T-helper 1 cell treated with Interleukin-12 subunit alpha and Interleukin-12 subunit beta and Interleukin-4 antibody, amounts not matched to agents 30 ng/mL and 1 ng/mL, for 36 hours (primary cell): ENCODE measurements around the gene STUM. TPM values are rescaled to one million over a fixed set of nuclear protein-coding genes. Genes with fewer than 3 reads are reported as not detected.

Experiments used
- intact Hi-C: fragments of 100-400 bp; cut with micrococcal nuclease; formaldehyde crosslinking; loops from one replicate; pipeline ENCODE4 v1.15.1; 2024
- total RNA-seq: library from RNA; stranded (reverse); gene quantifications from 2 replicates; pipeline ENCODE4 v1.2.3, GENCODE V29; 2022

Gene STUM
- total RNA-seq, 1 donor from 2014 or later, result not detected

GRCh38 chr1:226624526-226624925 lies 76.0 kb downstream of the STUM start:
- intact Hi-C loops, result no loop called here

DNA sequence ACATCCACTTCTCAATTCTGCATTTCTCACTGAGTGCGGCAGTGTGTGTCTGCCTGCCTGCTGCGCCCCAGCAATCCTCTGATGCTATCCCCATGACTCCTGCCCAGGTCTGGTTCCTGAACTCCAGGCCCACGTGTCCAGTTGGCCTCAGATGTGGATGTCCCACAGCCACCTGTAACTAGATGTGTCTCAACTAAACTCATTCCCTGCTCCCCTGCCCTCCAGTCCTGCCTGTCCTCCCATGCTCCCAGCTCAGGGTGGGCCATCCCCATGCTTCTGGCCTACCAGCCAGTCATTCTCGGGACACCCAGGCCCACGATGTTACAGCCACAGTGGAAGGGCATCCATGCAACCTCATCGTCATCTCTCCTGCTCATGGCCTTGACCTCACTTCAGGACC lies 76.8 kb downstream of the STUM start:
- intact Hi-C loops, result loop anchor here (5.0 kb wide), 2 partner anchors 812 to 917 kb away; no protein-coding TSS in a partner anchor

- intact Hi-C loops, result loop anchor here (1.0 to 5.0 kb wide), 10 partner anchors 8 to 916 kb away; partner anchors contain the start of gene ITPKB
Measured at GRCh38 chr1:226625832-226626576, 77.4 kb downstream of the STUM start.

DNA sequence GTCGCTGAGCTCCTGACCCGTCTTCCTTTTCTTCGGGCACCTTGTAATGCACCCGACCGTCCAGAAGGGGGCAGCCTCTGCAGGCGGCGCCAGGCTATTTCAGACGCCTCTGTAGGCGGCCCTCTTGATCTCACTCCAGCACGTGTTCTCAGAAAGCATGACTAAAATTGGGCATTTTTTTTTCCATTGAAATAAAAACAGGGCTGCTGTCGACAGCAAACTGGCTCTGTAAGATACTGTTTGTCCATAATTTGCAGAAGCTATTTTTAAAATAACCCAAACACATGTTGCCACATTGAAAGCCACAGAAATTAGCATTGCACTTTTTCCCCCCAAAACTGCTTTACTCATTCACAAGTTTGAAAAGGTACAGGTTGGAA lies 78.0 kb downstream of the STUM start:
- intact Hi-C loops, result loop anchor here (1.0 to 5.0 kb wide), 10 partner anchors 8 to 916 kb away; partner anchors contain the start of gene ITPKB

DNA sequence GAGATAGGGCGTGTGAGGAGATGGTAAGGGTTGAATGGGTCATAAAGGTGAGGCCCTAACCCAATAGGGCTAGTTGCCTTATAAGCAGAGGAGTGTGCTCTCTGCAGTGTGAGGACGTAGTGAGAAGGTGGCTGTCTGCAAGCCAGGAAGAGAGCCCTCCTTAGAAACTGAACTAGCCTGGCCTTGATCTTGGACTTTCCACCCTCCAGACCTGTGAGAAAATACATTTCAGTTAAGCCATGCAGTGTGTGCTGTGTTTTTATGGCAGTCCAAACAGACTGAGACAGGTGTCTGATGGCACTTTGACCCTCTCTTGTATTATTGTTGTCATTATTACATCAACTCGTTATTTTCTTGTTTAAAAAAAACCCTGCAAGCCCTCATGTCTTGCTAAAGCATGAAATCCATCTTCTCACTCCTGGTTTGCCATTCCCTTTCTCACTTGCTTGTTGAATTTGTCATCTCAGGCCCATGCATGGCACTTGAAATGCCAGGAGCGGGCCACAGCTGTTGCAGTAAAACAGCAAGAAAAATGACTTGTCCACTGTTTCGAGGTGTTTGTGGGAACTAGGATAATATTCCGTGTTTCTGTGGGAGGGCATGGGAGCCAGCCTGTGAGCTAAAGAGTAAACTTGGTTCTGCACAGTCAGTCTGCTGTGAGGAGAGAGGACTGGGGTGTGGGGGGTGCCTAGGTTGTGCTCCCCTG lies 78.6 kb downstream of the STUM start:
- intact Hi-C loops, result loop anchor here (5.0 kb wide), 2 partner anchors 810 to 915 kb away; no protein-coding TSS in a partner anchor

- intact Hi-C loops, result loop anchor here (5.0 kb wide), 2 partner anchors 809 to 914 kb away; no protein-coding TSS in a partner anchor
Measured at GRCh38 chr1:226627924-226628611, 79.5 kb downstream of the STUM start.

- intact Hi-C loops, result loop anchor here (5.0 kb wide), 2 partner anchors 809 to 914 kb away; no protein-coding TSS in a partner anchor
Measured at GRCh38 chr1:226628612-226629155, 80.1 kb downstream of the STUM start.

- intact Hi-C loops, result loop anchor here (5.0 kb wide), 2 partner anchors 808 to 913 kb away; no protein-coding TSS in a partner anchor
Measured at GRCh38 chr1:226629210-226629895, 80.8 kb downstream of the STUM start.

DNA sequence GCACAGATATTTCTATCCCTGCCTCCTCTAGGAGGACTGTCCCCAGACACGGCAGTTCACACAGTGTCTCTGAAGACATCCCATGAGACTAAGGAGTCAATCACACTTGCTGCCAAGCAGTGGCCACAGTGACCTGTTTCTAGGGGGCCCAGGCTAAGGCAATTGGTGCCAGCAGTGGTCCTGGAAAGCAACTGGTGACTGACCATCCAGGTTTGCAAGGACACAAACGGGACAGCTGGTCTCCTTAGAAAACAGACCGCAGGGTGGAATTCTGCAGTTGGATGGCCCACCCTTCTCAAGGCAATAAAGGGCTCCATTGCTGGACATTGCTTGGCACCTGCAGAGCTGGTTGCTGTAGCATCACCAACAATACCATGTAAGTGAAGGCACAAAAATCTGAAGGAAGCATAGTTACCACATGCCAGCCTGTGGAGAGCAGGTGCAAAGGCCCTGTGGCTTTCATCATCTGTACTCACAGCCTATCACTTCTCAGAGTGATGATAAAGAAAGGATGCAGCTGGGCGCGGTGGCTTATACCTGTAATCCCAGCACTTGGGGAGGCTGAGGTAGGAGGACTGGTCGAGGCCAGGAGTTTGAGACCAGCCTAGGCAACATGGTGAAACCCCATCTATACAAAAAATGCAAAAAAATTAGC lies 81.5 kb downstream of the STUM start:
- intact Hi-C loops, result loop anchor here (5.0 kb wide), 2 partner anchors 807 to 912 kb away; no protein-coding TSS in a partner anchor

GRCh38 chr1:226630592-226630991 lies 82.0 kb downstream of the STUM start:
- intact Hi-C loops, result no loop called here

GRCh38 chr1:226631229-226632000 lies 82.9 kb downstream of the STUM start:
- intact Hi-C loops, result no loop called here

- intact Hi-C loops, result no loop called here
Measured at GRCh38 chr1:226632169-226632879, 83.8 kb downstream of the STUM start.

- intact Hi-C loops, result no loop called here
Measured at GRCh38 chr1:226632922-226633351, 84.4 kb downstream of the STUM start.

GRCh38 chr1:226633541-226634165 lies 85.1 kb downstream of the STUM start:
- intact Hi-C loops, result loop anchor here (1.0 to 2.0 kb wide), 10 partner anchors 7 to 249 kb away; partner anchors contain the start of gene ITPKB

DNA sequence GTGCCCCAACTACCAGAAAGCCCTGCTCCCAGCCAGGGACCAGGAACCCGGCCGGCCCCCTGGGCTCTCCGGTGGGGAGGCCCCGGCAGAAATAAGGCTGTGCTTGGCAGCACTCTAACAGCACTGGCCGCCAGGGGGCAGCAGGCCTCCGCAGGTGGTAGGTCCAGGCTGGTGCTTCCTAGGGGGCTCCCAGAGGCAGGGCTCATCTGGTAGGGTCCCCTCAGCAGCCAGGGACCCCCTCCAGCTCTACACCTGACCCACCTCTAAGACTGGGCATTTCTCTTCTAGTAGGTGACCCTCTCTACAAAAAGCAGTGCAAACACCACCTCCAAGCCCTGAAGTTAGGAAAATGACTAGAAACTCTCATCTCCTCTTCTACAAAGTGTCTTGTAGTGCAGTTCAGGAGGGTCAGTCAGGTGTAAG lies 85.6 kb downstream of the STUM start:
- intact Hi-C loops, result loop anchor here (1.0 to 2.0 kb wide), 10 partner anchors 8 to 249 kb away; partner anchors contain the start of gene ITPKB

GRCh38 chr1:226634611-226635246 lies 86.2 kb downstream of the STUM start:
- intact Hi-C loops, result loop anchor here (1.0 to 2.0 kb wide), 11 partner anchors 8 to 248 kb away; partner anchors contain the start of gene ITPKB

DNA sequence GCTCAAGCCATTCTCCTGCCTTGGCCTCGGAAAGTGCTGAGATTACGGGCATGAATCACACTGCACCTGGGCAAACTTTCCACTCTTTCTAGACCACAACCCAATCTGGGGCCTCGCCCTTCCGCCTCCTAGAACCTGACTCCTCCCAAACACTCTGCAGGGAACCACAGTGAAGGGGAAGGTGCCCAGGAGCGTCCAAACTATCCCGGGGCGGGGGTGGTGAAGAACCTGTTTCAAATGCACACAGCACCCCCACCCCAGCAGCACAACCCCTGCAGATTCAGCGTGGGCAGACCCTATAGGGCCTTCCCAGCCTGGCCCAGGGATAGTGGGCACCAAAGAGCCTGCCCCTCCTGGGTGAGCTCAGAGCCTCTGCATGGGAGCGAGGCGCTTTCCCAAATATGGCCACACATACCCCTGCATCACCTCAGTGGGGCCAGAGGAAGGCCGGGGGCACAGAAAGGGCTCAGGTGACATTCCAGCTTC lies 86.9 kb downstream of the STUM start:
- intact Hi-C loops, result loop anchor here (1.0 to 2.0 kb wide), 3 partner anchors 8 to 247 kb away; no protein-coding TSS in a partner anchor
